GM19043 (cell line): Measurements from ENCODE around the gene CDNF.

Experiments used
- ATAC-seq: cut with Tn5 transposase; IDR thresholded peaks from one replicate; pipeline ENCODE4 v1.9.1; 2021; ENCODE audit warnings: low read depth; ENCODE audit not compliant: unreplicated experiment

CDNF gene

GRCh38 chr10:14801723-14802122 is 36.1 kb downstream of the CDNF start:
- ATAC-seq, result no peak

- ATAC-seq, result no peak
These were observed 37.4 kb downstream of the CDNF start for GRCh38 chr10:14800397-14800796.

- ATAC-seq, result no peak
These were observed 39.2 kb downstream of the CDNF start for GRCh38 chr10:14798636-14799035.

- ATAC-seq, result no peak
These were observed 49.9 kb downstream of the CDNF start for GRCh38 chr10:14787938-14788337.

- no peak for ATAC-seq
These were observed 53.3 kb downstream of the CDNF start for GRCh38 chr10:14784459-14785055.

- ATAC-seq, result no peak
These were observed 55.0 kb downstream of the CDNF start for GRCh38 chr10:14782691-14783363.

GRCh38 chr10:14781763-14782162 is 56.1 kb downstream of the CDNF start:
- no peak for ATAC-seq

GRCh38 chr10:14779001-14779651 is 58.7 kb downstream of the CDNF start:
- no peak for ATAC-seq

GRCh38 chr10:14776546-14776945 is 61.3 kb downstream of the CDNF start:
- ATAC-seq, result no peak

- ATAC-seq, result no peak
These were observed 62.2 kb downstream of the CDNF start for GRCh38 chr10:14775656-14776055.

- no peak for ATAC-seq
These were observed 63.0 kb downstream of the CDNF start, which contains the start of gene FAM107B for GRCh38 chr10:14774797-14775196. FAM107B (minus strand) TSS chr10:14774897; CDS start chr10:14774663, 234 bp downstream.

GRCh38 chr10:14774214-14774580 is 63.6 kb downstream of the CDNF start:
- no peak for ATAC-seq

GRCh38 chr10:14773551-14774213 is 64.2 kb downstream of the CDNF start:
- no peak for ATAC-seq

- ATAC-seq, result no peak
These were observed 65.4 kb downstream of the CDNF start for GRCh38 chr10:14772399-14772798.

- no peak for ATAC-seq
These were observed 66.9 kb downstream of the CDNF start for GRCh38 chr10:14770927-14771326.
